AG09319 (cell line): ENCODE results near the gene WIPF1.

Experiments used
- DNase-seq: peaks from one replicate; pipeline ENCODE4 v3.0.0-alpha.2; 2010; ENCODE audit warnings: low read depth; ENCODE audit errors: extremely low read depth
- CTCF ChIP-seq: IDR thresholded peaks from 2 replicates; pipeline ENCODE4 v1.5.1; 2011; ENCODE audit warnings: low read depth, mild to moderate bottlenecking, inconsistent platforms, low read length, moderate library complexity

WIPF1 gene

GRCh38 chr2:174611854-174612253 is 14.2 kb upstream of the WIPF1 start:
- DNase-seq: no peak
- TF ChIP-seq CTCF: no peak

- TF ChIP-seq CTCF: no peak
- DNase-seq: no peak
Observed at GRCh38 chr2:174611006-174611405, 13.4 kb upstream of the WIPF1 start.

DNA sequence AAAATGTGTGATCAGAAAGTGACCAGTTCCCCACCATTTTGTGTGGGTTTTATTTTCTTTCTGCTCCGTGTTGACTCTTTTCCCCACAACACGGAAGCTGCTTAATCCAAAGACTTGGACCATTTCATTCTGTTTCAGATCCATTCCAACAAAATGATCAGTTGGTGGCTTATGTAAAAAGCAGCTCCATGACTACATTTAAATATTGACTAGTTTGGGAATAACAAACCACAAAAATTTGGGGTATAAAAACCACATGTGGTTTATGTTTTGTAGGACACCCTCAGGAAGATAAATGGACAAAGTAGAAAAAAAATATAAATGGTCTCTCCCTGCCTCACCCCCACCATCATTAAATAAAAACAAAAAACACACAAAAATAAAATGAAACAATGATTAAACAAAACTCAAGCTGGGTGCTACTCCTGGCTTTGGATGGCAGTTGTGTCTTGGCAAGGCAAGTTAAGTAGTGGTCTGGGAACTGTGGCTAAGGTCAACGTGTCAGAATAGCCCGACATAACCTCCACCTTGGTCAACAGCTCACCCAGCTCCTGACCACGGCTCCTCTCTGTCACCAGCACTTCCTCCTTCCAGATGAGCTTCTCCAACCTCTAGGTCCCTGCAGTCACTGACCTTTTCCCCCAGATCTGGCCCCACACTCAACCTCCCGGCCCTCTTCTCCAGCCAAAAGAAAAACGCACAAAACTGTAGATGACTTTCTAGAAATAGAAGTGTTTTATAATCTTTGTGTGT is 12.8 kb upstream of the WIPF1 start:
- no peak for TF ChIP-seq CTCF
- no peak for DNase-seq

GRCh38 chr2:174609261-174609660 is 11.7 kb upstream of the WIPF1 start:
- DNase-seq: no peak
- TF ChIP-seq CTCF: no peak

DNA sequence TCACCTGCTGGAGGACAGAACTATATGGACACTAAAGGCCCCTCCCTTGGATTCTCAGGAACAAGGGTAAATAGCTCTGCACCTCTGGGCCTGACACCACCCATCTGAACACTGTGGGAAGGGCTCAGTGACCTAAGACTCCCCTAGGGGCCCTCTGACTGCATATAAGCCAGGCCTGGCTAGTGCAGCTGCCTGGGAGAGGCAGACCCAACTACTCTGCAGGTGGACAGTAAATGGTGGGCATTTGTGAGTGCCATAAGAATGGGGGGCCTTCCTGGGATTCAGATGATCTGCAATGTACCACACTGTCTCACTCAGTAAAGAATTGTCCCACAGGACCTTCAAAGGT is 11.2 kb upstream of the WIPF1 start:
- no peak for DNase-seq
- no peak for TF ChIP-seq CTCF

- TF ChIP-seq CTCF: no peak
- no peak for DNase-seq
Observed at GRCh38 chr2:174607989-174608865, 10.6 kb upstream of the WIPF1 start.

- DNase-seq: no peak
- TF ChIP-seq CTCF: no peak
Observed at GRCh38 chr2:174607584-174607983, 10.0 kb upstream of the WIPF1 start.
